Parathyroid adenoma (tissue), 2 donors: Measurements from ENCODE around the gene MAD1L1.

Experiments used
- H2AFZ ChIP-seq: fragments of 300-600 bp; sonication (generic); one replicate; pipeline ENCODE4 v1.7.0; 2017; ENCODE audit warnings: antibody characterized with exemption, mild to moderate bottlenecking
- H3K27ac ChIP-seq: fragments of 300-600 bp; sonication (generic); one replicate; pipeline ENCODE4 v1.7.0; 2017
- H3K27me3 ChIP-seq: fragments of 300-600 bp; sonication (generic); one replicate; pipeline ENCODE4 v1.7.0; 2017; ENCODE audit warnings: low read length; ENCODE audit not compliant: control insufficient read depth, insufficient read depth
- H3K36me3 ChIP-seq: fragments of 300-600 bp; sonication (generic); one replicate; pipeline ENCODE4 v1.7.0; 2017; ENCODE audit warnings: low read length; ENCODE audit not compliant: control insufficient read depth, insufficient read depth
- H3K4me1 ChIP-seq: fragments of 300-600 bp; sonication (generic); one replicate; pipeline ENCODE4 v1.7.0; 2017; ENCODE audit warnings: control low read depth
- H3K4me2 ChIP-seq: fragments of 300-600 bp; sonication (generic); one replicate; pipeline ENCODE4 v1.7.0; 2017; ENCODE audit warnings: low read length
- H3K4me3 ChIP-seq: fragments of 300-600 bp; sonication (generic); one replicate; pipeline ENCODE4 v1.7.0; 2017; ENCODE audit warnings: low read depth, low read length
- H3K79me2 ChIP-seq: fragments of 300-600 bp; sonication (generic); one replicate; pipeline ENCODE4 v1.7.0; 2017; ENCODE audit warnings: control low read depth
- H3K9ac ChIP-seq: fragments of 300-600 bp; sonication (generic); one replicate; pipeline ENCODE4 v1.7.0; 2017; ENCODE audit warnings: mild to moderate bottlenecking
- H3K9me3 ChIP-seq: fragments of 300-600 bp; sonication (generic); one replicate; pipeline ENCODE4 v1.7.0; 2017; ENCODE audit warnings: low read length; ENCODE audit not compliant: control insufficient read depth
- TF ChIP-seq, protein P1 (sequence below): fragments of 300-600 bp; sonication (generic); IDR thresholded peaks from one replicate; pipeline ENCODE4 v1.7.0; 2017; ENCODE audit warnings: antibody characterized with exemption, mild to moderate bottlenecking
- donor health status: primary hyperparathyroidism.

Gene MAD1L1

DNA sequence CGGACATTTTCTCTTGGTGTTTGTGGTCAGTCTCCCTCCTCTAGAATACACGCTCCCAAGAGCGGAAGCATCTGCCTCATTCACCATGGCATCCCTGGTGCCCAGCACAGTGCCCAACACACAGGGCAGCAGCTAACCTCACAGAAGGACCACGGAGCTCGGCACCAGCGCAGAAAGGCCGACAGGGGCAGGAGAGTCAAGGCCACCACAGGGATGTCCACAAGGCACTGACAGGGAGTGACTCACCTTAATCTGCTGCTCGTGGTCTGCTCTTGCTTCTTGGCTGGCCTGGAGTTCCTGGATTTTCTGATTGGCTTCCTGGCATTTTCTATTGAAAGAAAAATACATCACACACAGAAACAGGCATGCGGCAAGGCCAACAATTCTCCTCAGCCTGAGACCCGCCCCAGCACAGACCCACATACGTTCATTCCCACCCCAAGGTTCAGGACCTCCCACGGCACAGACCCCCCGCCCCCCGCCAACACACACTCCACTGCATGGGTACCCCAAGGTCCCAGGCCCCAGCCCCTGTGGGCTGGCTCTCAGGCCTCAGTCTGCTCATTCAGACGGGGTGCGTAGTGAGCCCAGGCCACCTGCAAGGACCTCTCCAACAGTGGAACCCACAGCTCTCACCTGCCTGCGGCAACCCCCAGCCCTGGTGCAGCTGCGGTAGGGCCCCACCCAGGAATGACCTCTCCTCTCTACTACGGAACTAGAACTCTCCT lies 14.9 kb downstream of the MAD1L1 start:
- Histone ChIP-seq H3K36me3 (peaks cover 2% of the 10 kb centered on the region), H3K9ac (no peak overlapping the region), H3K9me3 (no peaks in the 10 kb centered on the region), H3K27ac (no peak overlapping the region), H3K4me2 (no peak overlapping the region), H3K79me2 (no peaks in the 10 kb centered on the region), H3K27me3 (no peaks in the 10 kb centered on the region), H2AFZ (no peak overlapping the region), H3K4me1 (no peaks in the 10 kb centered on the region), H3K4me3 (no peak overlapping the region)
- TF ChIP-seq, protein P1, sequence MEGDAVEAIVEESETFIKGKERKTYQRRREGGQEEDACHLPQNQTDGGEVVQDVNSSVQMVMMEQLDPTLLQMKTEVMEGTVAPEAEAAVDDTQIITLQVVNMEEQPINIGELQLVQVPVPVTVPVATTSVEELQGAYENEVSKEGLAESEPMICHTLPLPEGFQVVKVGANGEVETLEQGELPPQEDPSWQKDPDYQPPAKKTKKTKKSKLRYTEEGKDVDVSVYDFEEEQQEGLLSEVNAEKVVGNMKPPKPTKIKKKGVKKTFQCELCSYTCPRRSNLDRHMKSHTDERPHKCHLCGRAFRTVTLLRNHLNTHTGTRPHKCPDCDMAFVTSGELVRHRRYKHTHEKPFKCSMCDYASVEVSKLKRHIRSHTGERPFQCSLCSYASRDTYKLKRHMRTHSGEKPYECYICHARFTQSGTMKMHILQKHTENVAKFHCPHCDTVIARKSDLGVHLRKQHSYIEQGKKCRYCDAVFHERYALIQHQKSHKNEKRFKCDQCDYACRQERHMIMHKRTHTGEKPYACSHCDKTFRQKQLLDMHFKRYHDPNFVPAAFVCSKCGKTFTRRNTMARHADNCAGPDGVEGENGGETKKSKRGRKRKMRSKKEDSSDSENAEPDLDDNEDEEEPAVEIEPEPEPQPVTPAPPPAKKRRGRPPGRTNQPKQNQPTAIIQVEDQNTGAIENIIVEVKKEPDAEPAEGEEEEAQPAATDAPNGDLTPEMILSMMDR, result no peak

DNA sequence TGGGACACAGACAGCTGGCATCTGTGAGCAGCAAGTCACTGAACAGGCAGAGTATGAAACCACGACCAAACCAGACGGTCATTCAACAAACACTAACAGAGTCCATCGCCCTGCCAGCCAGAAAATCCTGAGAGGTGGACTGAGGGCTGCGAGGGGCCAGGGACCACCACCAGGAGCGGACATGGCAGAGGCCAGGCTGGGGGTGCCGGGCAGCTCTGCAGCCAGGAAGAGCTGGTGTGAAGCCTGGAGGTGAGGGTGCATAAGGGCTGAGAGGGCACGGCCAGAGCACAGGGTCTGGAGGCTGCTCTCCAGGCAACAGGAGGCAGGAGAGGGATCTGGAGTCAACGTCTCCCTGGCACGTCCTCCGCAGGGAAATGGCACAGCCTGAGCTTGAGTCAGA lies 15.5 kb downstream of the MAD1L1 start:
- no peak overlapping the region for H3K4me2 ChIP-seq
- H3K27ac ChIP-seq, result no peak overlapping the region
- no peaks in the 10 kb centered on the region for H3K79me2 ChIP-seq
- H3K4me1 ChIP-seq, result no peaks in the 10 kb centered on the region
- peaks cover 2% of the 10 kb centered on the region for H3K36me3 ChIP-seq
- H3K9me3 ChIP-seq, result no peaks in the 10 kb centered on the region
- no peak overlapping the region for H3K9ac ChIP-seq
- H3K4me3 ChIP-seq, result no peak overlapping the region
- no peak overlapping the region for H2AFZ ChIP-seq
- H3K27me3 ChIP-seq, result no peaks in the 10 kb centered on the region
- TF ChIP-seq, protein P1, result no peak

DNA sequence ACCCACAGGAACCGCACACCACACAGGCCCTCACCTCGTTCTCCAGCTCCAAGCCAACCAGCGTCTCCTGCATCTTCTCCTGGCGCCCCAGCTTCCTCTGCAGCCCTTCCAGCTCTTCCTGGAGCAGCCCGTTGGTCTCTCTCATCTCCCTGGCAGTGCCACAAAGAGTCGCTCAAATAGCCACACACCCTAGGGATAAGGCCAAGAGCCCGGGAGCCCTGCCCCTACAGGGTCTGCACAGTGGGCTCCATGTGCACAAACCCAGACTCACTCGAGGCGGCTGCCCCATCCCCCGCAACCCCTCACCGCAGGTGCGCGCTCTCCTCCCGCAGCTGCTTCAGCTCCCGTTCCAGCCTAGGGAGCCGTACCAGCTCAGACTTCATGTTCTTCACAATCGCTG lies 16.9 kb downstream of the MAD1L1 start:
- no peak overlapping the region for H3K4me3 ChIP-seq
- no peak overlapping the region for H3K9ac ChIP-seq
- no peaks in the 10 kb centered on the region for H3K79me2 ChIP-seq
- peaks cover 2% of the 10 kb centered on the region for H3K36me3 ChIP-seq
- H3K9me3 ChIP-seq, result no peaks in the 10 kb centered on the region
- H2AFZ ChIP-seq, result no peak overlapping the region
- H3K4me1 ChIP-seq, result no peaks in the 10 kb centered on the region
- no peaks in the 10 kb centered on the region for H3K27me3 ChIP-seq
- TF ChIP-seq, protein P1, result no peak
- H3K27ac ChIP-seq, result no peak overlapping the region
- no peak overlapping the region for H3K4me2 ChIP-seq

DNA sequence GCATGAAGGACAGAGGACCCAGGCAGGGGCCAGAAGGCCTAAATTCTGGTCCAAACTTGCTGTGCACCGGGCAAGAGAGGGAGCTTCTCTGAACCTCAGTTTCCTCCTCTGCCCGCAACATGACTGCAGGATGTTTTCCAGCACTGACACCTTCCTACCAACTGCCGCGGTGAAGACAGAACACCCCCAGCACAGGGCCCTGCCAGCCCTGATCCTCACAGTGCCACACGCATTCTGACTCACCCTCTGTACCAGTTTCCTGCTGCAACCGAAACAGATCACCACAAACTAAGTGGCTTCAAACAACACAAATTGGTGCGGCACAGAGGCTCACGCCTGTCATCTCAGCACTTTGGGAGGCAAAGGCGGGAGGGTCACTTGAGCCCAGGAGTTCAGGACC lies 18.1 kb downstream of the MAD1L1 start:
- Histone ChIP-seq H3K4me2 (no peak overlapping the region), H3K79me2 (no peaks in the 10 kb centered on the region), H3K27me3 (no peaks in the 10 kb centered on the region), H3K36me3 (peaks cover 2% of the 10 kb centered on the region), H3K4me3 (no peak overlapping the region), H3K27ac (no peak overlapping the region), H3K4me1 (no peaks in the 10 kb centered on the region), H3K9me3 (no peaks in the 10 kb centered on the region), H2AFZ (no peak overlapping the region), H3K9ac (no peak overlapping the region)
- TF ChIP-seq, protein P1, result no peak
